RPMI8226 (cell line): Measurements from ENCODE around the gene STARD5.
"Not testable (repeated sequence)": the region's sequence is repeated elsewhere in the genome, so short reads cannot be mapped to it uniquely, and the experiment has no call there.

Experiments used
- DNase-seq: peaks from one replicate; pipeline ENCODE4 v3.0.0-alpha.2; 2015

Gene STARD5, protein sequence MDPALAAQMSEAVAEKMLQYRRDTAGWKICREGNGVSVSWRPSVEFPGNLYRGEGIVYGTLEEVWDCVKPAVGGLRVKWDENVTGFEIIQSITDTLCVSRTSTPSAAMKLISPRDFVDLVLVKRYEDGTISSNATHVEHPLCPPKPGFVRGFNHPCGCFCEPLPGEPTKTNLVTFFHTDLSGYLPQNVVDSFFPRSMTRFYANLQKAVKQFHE

DNA sequence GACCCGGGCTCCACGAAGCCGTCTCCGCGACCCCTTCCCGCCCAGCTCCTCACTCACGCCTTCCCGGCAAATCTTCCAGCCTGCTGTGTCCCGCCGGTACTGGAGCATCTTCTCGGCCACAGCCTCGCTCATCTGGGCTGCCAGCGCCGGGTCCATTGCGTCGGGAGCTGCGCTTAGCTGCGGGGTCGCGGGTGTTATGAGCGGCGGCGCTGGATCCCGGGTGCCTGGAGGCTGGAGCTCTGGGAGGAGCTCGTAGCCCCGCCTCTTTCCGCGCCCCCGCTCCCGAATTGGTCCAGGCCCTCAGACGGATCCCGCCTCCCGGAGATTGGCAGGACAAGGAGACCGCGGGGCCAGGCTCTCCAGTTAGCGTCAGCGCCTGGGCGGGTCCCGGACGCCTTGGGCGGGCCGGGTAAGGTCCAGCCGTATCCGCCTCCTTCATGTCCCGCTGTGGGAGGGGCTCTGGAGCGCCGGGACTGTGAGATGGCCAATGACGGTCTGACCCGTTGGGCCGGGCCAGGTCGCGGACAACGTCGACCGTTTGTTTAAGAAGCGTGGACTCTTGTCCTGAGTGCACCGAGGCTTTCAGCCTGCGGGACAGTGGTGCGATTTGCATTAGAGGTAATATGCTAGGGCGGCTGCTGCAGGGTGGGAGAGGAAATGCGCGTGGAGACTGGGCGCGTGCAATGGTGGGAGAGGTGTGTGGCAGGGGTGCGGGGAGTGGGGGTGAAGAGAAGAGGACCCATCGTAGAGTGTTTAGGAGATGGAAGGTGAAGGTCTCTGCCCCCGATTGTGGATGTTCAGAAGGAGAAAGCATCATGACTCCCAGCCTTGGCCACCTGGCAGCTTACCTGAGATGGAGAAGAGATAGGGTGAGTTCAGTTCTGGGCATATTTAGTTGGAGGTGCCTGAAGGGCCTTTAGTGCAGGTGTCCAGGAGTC, at the start of gene STARD5:
STARD5 (minus strand) TSS at position 198 of the 938 bp plus-strand sequence; CDS start at position 156, 42 bp downstream.
- DNase-seq, result peak; percentile 99

DNA sequence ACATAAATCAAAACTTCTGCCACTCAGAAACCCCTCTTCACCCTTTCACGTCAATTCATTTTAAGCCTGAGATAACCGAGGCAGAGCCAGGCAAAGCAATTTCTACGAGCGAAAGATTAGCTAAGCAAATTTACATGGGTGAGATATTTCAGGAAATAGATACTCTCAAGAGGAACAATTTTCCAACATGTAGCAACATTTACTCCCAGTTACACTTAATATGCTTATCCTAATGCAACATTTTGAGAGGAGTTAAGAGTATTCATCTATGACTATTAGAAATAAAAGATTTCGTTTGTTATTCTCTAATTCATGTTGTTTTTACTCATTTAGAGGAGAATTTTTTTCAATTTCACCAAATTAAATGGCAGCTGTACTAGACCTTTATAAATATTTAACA, 49.2 kb upstream of the STARD5 start:
- no peak for DNase-seq

DNA sequence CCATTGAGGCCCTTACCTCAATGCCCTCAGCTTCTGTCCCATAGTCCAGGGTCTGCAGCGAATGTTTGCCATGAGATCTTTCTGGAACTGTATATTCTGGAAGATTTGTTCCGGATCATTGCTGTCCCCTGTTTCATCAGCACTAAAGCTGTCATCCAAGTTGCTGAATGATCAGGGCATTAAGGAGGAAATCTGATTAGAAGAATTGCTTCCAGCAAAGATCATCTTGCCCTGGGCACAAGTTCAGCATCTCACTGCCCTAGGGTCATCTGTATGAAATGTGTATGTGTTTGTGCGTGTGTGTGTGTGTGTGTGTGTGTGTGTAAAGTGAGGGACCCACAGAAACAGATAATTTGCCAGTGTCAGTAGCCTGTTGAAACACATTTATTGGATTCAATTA, 48.6 kb upstream of the STARD5 start:
- DNase-seq, result no peak

DNA sequence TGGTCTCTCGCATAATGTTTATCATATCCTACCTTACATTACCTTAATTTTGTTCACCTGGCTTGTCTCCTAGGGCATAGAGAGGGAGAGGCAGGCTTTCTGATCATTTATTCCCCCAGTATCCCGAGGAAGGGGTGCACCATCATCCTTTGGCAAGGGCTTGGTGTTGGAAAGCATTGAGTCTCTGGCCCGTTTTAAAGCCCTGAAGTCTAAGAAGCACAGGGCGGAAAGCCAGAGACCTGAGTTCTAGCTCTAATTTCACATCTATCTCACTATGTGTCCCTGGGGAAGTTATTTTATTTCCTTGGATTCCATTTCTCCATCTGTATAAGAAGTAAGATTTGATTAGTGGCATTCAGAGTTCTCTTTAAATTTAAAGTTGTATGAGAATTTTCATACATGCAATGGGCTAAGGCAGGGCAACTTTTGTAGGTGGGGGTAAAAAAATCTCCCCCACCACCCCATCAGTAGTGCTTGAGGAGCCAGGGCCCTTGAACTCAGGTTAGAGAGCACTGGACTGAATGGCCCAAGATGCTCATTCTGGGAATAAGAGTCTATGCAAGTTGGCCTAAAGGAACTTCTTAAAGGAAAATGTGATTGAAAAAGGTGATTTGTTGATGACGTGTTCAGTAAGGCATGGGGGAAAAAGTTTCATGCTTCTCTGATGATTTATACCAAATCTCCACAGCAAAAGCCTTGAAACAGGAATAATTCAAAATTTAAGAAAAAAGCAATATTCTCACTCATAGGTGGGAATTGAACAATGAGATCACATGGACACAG, 40.0 kb upstream of the STARD5 start:
- DNase-seq, result no peak

DNA sequence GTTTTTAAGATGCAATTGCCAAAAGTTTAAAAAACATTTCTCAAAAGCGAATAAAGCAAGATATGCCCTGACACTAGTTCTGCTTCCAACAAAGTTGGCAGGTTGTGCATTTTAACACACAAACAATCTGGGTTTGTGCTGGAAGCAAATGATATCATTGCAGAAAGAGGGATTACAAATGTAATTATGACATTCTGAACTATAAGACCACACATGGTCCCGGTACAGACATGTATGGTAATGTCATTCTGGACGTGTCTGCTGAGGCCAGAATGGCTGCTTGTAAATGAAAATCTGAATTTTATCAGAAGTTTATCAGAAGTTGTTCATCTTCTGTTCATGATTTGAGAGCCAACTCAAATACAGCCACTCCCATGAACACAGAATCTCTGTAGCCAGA, 39.3 kb upstream of the STARD5 start:
- DNase-seq, result no peak

DNA sequence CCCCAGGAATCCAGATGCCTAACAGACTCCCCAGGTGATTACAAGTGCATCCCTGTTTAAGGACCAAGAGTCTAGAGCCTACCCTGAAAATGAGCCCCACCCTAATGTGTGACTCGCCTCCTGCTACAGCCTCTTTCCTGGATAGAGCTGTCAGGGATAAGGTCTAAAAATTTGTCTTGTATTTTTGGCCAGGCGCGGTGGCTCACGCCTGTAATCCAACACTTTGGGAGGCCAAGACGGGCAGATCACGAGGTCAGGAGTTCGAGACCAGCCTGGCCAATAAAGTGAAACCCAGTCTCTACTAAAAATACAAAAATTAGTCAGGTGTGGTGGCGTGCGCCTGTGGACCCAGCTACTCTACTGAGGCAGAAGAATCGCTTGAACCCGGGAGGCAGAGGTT, 38.8 kb upstream of the STARD5 start:
- DNase-seq, result no peak

DNA sequence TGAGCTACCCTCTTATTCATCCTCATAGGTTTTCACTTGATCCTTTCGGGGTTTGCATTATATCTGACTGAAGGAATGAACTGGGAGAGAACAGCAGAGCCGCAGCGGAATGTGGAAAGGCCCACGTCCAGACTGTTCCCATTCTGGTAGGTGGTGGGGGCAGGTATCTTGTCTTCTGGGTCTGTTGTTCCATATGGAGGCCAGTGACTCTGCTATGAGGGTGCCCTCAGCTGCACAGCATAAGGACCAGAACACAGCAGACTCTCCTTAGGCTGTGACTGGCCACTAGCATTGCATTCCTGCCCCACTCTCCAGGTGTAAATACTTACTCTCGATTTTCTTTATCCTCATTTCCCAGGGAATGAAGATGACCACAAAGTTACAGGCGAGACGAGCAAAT, 38.0 kb upstream of the STARD5 start:
- DNase-seq, result no peak

DNA sequence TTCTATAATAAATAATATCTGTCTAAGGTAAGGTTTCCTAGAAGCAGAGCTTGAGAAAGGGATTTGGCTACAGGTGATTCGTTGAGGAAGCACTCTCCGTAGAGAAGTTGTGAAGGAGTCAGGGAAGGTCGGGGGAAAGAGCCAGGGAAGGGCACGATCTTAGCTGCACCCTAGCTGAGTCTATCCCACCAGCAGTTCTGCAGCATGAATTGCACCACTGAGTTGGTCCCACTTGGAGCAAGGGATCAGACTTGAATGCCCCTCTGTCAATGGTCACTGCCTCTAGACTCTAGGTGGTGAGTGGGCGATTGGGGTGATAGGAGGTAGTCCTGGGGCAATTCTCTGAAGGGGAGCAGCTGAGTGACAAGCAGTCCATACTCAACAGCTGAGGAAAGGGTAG, 36.5 kb upstream of the STARD5 start:
- no peak for DNase-seq

DNA sequence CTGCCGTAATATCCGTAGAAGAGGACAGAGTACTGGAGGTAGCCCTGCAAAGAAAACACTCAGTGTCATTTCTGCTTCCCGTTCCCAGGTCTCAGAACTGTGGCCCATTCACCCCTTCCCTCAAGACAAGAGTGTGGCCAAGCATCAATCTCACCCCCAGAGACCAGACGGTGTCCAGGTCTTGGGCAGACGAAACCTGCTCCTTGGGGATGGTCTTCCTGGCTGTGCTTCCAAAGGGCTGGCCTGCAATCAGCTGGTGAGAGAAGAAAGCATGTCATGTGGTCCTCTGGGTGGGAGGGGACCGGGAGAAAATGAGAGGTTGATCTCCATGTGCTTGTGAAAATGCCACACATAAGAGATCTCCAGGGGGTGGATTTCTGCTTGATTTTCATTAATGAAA, 34.3 kb upstream of the STARD5 start:
- no peak for DNase-seq

DNA sequence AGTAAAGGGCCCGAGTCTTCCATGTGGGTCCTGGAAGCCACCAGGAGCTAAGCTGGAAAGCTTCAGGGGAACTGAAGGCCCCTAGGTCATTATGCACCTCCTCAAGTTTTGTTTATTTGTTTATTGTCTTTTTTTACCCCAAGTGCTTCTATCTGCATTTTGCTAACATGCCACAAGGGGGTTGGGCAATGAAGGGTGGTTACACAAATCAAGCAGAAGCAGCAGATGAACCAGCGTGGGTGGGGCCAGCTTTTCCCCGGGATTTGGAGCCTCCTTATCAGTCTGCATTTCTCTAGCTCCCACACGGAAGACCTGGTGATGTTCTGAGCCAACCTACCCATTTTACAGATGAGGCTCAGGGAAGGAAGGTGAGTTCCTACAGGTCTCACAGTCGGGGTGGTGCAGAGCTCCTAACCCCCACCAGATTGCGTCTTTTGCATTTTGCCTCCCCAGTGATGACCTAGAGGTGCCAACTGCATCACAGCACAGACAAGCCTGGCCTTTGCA, 33.3 kb upstream of the STARD5 start:
- no peak for DNase-seq

DNA sequence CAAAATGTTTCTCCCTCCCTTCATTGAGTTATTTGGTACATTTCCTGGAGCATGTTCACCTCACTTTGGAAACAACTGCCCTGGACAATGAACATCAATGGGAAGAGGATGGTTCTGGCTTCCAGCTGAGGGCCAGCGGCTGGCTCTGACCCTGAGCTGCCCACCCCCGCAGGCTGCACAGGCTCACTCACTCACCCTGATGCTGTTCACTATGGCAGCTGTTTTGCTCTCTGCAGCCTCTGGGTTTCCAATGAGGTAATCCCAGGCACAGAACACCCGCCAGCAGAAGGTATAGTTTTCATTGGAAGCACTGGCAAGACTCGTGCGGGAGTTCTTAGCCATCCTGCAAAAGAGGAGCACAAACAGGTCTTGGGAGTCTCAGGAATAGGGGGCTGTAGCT, 32.3 kb upstream of the STARD5 start:
- DNase-seq, result no peak

DNA sequence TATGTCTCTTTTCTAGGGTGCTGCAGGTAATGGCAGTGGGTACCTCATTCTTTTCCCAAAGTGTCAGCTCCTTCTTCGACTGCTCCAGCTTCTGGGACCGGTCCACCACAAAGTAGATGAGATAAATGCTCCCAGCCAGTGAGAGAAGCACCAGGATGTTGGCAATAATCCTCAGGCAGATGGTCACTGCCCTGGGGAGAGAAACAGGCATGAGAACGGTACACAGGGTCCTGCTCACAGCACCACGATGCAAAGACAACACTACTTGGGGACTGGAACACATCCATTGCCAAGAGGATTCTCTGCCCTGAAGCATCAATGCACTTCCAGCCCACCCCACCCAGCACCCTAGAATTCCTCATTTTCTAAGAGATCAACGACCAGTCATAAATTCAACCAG, 27.7 kb upstream of the STARD5 start:
- DNase-seq, result no peak

DNA sequence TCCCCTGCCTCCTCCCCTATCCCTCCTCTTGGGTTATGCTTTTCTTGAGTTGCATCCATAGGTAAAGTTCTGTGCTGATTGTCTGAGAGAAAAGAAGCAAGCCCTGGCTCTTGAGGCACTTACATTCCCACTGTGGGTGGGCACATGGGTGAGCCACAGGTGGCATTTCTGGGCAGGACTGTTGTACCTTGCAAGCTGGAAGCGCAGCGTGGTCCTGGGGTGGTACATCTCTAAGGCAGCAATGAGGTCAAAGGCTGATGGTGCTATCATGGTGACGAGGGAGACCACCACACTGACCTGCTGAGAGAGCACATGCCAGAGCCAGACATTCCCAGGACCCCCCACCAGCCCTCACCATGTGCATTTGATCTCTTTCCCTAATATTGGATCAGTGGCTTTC, 25.3 kb upstream of the STARD5 start:
- no peak for DNase-seq

DNA sequence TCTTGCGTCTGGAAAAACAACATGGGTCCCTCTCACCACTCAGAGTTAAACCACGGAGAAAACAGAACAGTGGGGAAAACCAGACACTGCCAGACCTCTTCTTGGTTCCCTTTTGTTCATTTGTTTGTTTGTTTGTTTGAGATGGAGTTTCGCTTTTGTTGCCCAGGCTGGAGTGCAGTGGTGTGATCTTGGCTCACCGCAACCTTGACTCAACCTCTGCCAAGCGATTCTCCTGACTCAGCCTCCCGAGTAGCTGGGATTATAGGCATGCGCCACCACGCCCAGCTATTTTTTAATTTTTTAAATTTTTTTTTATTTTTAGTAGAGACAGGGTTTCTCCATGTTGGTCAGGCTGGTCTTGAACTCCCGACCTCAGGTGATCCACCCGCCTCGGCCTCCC, 24.8 kb upstream of the STARD5 start:
- DNase-seq, result not testable (repeated sequence)

DNA sequence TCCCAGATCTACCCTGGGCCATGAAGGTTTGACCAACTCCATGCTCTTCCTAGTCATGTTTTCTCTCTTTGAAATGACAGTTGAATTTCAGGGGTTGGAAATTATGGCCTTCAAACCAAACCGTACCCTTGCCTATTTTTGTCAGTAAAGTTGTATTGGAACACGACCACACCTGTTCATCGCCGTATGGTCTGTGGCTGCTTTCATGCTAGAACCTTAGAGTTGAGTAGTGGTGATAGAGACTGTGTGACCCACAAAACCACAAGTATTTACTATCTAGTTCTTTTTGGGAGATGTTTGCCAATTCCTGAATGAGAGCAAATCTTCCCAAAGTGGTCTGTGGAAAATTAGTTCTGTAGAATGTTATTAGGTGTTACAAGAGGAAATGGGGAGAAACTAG, 24.0 kb upstream of the STARD5 start:
- no peak for DNase-seq

DNA sequence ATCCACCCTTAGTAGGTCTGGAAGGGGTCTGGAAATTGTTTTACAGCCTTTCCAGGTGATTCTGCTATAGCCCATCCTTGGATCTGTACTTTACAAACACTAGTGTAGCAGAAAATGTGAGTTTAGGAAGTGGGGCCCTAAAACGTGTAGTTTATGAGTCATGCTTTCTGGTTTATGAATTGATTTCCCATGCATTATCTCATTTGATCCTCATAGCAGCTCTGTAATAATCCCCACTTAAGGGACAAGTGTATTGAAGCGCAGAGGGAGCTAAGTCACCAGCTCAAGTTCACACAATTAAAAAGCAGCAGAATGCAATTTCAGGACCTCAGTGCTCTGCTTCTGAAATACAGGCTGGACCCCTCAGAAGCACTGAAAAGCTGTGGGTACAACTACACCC, 22.7 kb upstream of the STARD5 start:
- no peak for DNase-seq

DNA sequence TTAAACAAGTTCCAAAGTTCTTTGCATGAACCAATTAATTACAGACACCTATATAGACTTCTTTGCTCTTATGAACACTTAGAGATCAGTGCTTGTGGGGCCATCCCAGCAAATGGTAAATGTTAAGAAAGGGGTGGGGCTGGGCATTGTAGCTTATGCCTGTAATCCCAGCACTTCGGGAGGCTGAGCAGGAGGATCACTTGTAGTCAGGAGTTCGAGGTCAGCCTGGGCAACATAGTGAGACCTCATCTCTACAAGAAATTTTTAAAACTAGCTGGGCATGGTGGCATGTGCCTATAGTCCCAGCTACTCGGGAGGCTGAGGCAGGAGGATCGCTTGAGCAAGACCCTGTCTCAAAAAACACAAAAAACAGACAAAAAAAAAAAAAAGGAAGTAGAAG, 19.4 kb upstream of the STARD5 start:
- DNase-seq, result no peak

DNA sequence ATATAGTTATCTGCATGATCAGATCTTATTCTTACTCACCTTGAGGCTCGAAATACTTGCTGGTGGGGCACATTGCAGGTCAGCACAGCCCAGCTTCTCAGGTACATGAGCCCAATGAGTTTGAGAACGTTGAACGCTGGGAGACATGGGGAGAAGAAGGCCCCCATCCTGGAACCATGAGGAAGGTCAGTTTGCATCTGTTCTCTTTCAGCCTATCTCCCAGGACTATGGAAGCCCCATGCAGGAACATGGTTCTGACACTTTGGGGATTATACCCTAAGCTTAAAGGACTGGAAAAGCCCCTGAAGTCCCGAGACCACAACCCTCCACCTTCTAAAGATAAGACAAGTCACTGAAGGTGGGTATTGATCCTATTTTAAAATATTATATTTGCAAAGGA, 17.4 kb upstream of the STARD5 start:
- DNase-seq, result no peak

DNA sequence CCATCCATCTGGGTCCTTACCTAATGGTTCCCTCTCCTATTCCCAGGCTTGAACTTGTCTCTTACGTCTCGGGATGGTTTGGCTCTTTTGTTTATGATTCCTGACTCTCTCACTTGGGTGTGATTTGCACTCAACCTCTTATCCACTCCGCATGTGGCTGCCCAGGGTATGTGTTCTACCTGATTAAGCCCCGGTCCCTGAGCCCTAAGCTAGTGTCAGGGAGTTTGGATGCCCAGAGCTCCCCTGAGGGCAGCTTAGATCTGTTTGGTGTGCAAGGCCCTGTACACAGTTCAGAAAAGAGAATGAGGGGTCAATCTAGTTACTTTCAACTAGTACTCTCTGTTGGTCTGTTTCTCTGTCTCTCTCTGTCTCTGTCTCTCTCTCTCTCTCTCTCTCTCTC, 15.9 kb upstream of the STARD5 start:
- no peak for DNase-seq

DNA sequence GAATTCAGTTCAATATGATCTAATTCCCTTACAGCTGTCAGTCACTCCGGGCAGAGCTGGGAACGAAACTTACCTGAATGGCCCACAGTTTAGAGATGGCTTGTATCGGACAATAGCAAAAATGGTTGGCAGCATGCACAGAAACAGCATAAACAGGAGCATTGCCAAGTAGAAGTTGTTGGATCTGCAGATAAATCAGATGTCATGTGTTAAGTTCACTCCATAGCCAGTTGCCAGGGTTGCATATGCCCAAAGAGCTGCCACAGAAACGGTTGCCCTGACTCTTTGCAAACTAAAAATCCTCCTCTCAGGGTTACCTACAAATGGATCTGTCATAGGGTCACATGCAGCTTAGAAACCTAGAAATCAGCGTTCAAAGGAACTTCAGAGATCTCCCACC, 15.4 kb upstream of the STARD5 start:
- DNase-seq, result no peak

DNA sequence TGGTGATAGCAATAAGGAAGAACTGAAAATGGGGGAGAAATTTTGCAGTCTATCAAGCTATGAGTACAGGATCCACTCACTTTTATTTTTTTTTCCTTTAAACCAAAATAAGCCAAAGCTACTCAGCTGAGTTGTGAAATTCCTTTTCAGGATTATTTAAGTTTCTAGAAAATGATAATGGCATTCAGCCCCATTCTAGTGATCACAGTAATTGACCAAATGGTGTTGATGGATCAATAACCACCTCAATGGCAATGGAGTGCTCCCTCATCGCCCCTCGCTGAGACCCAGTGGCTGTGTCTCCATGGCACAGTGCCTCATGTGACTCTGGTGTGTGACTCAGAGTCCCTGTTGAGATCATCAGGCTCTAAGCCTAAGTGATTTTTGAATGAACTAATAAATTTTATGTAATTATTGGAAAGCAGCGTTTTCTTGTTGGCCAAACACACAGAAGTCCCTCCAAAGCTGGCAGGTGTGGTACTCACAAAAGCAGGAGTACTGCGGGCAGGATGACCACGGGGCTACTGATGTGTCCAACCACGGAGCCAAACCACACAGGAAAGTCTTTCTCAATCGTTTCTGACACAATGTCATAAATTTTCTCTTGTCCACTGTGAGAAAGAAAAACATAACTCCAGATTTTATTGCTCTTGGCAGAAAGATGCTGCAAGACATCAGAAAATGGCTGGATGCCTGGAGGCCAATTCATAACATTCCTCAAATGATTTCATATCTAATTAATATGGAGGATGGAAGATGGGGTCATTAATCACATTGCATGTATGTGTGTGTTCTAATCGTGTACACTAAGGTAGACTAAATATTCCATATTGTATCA, 14.4 kb upstream of the STARD5 start:
- DNase-seq, result no peak

DNA sequence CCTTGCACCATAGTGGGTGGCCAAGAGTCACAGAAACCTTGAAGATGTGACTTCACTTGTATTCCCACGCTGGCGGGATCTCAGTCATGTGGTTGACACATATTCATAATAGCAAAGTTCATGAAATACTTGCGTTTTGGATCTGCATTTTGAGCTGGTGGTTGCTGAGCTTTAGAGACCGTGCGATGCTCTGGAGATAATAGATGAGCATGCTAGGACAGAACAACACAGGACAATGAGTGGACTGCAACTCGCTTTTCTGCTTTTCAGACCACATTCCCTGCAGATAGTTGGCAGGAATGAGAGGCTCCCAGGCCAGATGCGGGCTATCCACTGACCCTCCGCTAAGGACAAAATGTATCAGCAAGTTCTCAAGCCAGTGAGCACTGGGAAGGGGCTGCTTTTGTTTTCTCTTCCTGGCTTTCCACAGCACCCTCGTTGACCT, 13.8 kb upstream of the STARD5 start:
- DNase-seq, result no peak

DNA sequence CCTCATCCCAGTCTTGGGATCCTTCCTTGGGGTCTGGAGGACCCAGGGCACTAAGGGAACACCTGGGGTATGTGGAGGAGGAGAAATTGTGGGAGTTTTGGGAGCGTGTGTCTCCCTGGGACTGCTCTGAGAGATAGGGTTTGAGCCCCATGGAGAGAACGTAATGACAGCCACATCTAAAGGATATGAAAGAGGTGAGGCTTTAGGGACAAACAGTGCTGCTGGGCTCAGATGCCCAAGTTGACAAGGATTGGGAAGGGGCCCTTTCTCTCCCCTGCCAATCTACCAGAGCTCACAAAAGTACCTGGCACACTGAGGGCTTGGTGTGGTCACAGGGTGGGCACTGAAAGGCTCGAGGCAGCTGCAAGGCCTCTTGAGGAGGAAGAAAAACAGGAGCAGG, 13.3 kb upstream of the STARD5 start:
- no peak for DNase-seq
